Measurements from ENCODE around the gene ZNF189.
A peak's percentile ranks its signal among the peaks of the same experiment; 100 is the strongest.

Gene ZNF189

DNA sequence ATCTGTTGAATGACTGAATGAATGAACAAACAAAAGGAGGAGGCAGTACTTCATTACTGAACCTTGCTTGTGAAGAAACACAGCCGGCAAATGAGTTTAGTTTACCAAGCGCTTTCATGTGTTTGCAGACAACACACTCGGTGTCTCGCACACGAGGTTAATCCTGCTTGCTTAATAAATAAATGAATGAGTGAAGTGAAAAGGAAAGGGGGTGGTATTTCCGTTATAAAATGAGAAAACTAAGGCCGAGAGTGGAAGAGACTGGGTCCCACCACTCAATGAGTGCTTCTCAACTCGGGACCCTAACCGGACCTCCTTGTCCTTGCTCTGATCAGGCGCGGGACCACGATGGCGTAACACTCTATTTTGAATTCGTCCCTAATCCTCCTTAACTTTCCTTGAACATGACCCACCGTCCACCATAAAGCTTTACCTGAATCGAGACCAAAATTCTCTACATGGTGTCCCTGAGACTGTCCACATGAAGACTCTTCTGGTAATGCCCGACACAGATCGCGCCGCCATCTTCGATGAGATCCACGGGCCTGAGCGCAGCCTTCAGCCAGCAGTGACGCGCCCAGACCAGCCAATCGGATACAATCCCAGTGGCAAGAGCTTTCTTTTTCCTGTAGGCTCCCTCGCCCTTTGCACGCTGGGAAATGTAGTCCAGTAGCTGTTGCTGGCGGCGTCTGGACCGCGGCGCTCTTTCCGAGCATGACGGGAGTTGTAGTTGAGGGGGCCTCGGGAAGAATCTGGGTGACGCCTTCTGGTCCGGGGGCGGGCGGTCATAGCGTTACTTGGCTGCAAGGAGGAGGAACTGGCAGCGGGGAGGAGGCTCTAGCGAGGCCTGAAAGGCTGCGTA, at the start of gene ZNF189, which contains the start of gene MRPL50:
ZNF189 (plus strand) TSS at position 784 of the 862 bp plus-strand sequence. CDS start 306 bp downstream, outside the sequence.
MRPL50 (minus strand) TSS at position 551 of the 862 bp plus-strand sequence; CDS start at position 525, 26 bp downstream.
- DNase-seq (ENCODE audit: low spot score) = peak; percentile 98

DNA sequence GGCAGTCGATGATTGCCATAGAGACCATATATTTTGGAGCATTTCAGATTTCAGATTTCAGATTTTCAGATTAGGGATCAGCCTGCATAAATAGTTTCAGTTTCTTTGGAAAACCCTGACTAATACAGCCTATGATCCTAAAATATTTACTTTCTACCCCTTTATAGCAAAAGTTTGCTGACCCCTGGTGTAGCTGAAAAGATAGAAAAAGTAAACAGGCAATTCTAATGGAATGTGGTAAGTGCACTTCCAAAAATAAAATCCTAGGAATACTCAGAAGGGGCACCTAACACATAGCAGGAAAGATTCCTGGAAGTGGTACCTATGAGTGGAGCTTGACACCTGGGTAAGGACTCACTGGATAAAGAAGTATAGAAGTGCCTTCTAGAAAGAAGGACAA, 48.4 kb upstream of the ZNF189 start:
- no peak for DNase-seq (ENCODE audit: low spot score)

DNA sequence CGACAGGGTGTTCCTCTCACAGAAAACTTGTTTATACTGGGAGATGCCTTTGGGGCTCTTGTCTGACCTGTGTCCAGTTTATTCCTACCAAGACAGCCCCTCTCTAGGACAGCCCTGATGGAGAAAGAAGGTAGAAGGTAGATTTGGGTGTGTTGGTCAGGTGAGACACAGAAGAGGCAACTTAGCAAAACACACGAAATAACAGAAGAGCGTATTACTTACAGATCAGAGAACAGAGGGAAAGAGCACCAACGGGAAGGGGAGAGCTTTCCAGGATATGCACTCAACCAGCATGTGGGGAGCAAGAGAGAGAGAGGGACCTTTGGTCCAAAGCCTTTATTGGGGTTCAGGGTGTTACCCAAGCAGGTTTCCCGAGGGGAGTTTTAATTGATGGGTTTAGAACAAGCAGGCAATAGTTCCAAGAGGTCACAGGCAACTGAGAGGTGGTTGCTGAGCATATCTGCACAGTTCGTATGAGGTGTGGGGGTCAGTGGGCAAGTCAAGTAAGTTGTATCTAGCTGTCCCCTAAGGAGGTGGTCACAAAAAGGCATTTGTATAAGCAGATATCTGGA, 45.7 kb upstream of the ZNF189 start:
- DNase-seq (ENCODE audit: low spot score) = no peak

GRCh38 chr9:101353683-101354082, 45.0 kb upstream of the ZNF189 start:
- DNase-seq (ENCODE audit: low spot score) = no peak

GRCh38 chr9:101354143-101354764, 44.4 kb upstream of the ZNF189 start:
- DNase-seq (ENCODE audit: low spot score) = no peak

GRCh38 chr9:101354765-101355708, 43.6 kb upstream of the ZNF189 start:
- DNase-seq (ENCODE audit: low spot score) = no peak

DNA sequence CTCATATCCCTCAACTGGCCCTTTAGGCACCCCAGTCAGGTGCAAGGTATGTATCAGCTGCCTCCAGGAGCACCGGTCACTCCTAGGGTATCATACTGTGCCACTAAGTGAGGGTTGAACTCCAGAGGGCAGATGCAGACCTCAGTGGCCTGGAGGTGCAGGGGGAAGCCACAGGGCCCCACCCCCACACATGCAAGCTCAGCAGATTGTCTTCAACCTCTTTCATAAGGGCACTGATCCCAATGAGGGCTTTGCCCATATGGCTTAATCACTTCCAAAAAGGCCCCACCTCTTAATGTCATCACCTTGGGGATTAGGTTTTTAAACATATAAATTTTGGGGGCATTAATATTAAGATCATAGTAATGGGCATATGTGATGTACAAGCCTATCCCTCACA, 42.0 kb upstream of the ZNF189 start:
- no peak for DNase-seq (ENCODE audit: low spot score)

DNA sequence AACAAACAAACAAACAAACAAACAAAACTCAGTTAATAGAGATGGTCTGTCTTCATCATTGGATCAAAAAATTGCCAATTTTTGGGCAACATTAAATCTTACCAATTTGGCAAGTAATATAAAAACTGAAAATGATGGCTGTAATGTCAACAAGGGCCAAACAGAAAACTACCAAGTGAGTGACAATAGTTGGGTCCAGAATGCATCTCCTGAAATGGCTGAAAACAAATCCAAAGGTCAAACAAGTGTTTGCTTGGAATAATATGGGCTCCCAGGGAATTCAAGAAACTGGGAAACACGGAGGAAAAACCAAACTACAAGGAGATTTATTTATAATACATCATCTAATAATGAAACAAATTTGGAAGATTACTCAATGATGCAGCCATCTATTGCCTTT, 39.0 kb upstream of the ZNF189 start:
- no peak for DNase-seq (ENCODE audit: low spot score)

GRCh38 chr9:101360647-101361046, 38.0 kb upstream of the ZNF189 start:
- DNase-seq (ENCODE audit: low spot score) = no peak

DNA sequence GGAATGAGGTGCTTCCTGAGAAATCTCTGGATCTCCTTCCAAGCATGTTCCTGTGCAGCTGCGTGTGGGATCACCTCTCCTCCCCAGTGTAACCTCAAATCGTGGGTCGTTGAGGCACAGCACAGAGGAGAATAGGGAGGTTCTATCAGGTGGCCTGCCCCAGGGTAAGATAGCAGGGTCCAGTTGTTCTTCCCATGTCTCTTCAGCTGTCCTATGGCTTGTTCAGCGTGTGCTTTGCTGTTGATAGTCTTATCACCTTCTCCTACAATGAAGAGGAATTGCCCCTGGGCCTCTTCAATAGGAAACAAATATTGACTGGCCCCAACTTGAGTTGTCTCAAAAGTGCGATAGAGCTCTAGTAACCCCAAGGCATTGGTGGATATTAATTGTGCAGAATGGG, 36.2 kb upstream of the ZNF189 start:
- no peak for DNase-seq (ENCODE audit: low spot score)

DNA sequence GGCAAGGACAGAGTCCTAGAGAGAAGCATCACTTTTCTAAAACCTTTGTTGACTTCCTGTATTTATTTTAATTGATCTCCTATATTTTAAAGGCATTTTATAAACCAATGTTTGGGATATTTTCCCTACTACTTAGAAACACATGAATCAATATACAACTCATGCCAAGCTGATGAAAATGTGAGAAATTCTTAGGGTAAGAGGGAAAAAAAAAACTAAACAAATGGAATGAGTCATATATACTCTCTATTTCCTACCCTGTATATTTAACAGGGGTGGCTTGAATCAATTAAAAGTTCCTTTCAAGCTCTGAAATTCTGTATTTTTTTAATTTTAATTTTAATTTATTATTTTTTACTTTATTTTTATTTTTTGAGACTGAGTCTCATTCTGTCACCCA, 33.5 kb upstream of the ZNF189 start:
- DNase-seq (ENCODE audit: low spot score) = no peak

- peak; percentile 41 for DNase-seq (ENCODE audit: low spot score)
Observed at GRCh38 chr9:101366038-101366756, 32.5 kb upstream of the ZNF189 start.

DNA sequence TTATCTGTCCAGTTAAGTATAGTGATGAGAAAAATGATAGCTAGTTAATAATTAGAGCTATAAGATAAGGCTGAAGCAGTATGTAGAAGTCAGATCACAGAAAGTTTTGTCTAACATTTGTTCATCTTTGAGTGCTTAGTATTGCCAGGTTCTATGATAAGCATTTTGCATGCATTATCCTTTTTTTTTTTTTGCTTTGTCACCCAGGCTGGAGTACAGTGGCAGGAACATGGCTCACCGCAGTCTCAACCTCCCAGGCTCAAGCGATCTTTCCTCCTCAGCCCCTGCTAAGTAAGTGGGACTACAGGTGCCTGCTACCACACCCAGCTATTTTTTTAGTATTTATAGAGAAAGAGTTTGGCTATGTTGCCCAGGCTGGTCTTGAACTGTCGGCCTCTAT, 31.3 kb upstream of the ZNF189 start:
- DNase-seq (ENCODE audit: low spot score) = no peak

- no peak for DNase-seq (ENCODE audit: low spot score)
Observed at GRCh38 chr9:101369286-101369685, 29.4 kb upstream of the ZNF189 start.

DNA sequence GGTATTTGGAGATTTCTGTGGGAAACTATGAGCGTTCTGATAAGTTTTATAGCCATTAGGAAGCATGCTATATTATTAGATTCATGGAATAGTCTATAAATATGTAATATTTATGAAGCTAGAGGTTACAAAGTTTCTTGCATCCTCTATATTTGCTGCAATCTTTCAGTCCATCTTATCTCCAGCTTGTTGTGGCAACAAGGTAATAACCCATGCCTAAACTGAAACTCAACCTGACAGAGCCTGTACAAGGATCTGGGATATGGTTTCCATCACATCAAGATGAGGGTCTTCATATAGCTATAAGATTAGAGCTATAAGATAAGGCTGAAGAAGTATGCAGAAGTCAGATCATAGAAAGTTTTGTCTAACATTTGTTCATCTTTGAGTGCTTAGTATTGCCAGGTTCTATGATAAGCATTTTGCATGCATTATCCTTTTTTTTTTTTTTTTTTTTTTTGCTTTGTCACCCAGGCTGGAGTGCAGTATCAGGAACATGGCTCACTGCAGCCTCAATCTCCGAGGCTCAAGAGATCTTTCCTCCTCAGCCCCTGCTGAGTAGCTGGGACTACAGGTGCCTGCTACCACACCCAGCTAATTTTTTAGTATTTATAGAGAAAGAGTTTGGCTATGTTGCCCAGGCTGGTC, 28.6 kb upstream of the ZNF189 start:
- DNase-seq (ENCODE audit: low spot score) = no peak

DNA sequence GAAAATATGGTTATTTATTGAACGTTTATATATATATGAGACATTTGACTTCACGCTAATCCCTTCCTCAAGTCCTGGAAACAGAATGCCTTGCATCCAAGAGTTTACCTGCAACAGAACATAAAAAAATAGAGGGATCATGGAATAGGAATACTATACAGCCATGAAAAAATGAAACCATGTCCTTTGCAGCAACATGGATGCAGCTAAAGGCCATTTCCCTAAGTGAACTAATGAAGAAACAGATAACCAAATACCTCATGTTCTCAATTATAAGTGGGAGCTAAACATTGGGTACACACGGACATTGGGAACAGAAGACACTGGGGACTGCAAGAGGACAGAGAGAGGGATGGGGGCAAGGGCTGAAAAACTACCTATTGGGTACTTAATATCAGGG, 26.8 kb upstream of the ZNF189 start:
- DNase-seq (ENCODE audit: low spot score) = no peak

DNA sequence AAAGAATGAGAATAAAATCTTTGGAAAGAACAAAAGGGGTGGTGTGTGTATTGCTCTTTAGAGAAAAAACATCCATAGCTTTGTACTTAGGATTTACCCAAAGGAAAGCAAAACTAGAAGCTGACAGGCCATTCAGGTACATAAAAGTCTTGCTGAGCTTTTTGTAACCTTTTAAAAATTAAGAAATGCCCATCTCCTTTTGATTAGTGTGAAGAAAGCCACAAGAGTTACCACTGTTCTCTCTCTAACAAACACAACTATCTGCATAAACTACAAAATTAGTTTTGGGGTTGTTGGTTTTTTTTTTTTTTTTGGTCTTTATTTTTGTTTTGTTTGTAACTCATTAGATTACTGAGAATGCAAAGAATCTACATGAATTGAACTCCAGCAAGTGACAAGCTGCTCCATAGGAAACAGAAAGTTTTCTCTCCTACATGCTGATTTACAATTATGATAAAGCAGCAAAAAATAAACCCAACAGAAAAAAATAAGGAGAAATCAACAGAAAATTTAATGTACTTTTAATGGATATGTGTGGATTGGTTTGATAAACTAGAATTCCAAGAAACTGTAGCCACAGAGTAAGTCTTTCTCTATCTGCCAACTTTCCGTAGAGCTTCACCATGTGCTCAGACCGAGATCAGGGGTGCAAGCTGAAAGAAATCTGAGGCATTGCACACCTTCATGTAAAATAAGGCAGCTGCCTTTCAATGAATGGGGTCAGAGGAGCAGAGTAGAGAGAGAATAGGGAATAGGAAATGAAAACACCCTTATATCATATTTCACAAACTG, 26.1 kb upstream of the ZNF189 start:
- DNase-seq (ENCODE audit: low spot score) = no peak

DNA sequence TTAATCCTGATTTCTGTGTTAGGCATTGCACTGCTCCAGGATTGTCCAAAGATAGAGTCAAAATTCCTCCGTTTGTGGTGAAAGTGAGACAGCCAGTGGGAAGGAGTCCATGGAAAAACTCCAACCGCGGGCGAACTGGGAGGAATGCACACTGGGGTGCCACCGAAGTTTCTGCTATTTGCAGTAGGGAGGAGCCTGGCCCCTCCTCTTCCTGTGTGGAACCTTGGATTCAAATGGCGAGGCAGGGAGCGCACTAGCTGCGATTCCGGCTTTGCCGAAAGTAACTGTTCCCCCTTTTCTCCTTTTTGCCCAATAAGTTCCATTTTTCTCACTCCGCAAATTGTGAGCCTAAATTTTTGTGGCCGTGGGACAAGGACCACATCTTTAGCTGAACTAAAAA, 23.1 kb upstream of the ZNF189 start:
- DNase-seq (ENCODE audit: low spot score) = no peak

DNA sequence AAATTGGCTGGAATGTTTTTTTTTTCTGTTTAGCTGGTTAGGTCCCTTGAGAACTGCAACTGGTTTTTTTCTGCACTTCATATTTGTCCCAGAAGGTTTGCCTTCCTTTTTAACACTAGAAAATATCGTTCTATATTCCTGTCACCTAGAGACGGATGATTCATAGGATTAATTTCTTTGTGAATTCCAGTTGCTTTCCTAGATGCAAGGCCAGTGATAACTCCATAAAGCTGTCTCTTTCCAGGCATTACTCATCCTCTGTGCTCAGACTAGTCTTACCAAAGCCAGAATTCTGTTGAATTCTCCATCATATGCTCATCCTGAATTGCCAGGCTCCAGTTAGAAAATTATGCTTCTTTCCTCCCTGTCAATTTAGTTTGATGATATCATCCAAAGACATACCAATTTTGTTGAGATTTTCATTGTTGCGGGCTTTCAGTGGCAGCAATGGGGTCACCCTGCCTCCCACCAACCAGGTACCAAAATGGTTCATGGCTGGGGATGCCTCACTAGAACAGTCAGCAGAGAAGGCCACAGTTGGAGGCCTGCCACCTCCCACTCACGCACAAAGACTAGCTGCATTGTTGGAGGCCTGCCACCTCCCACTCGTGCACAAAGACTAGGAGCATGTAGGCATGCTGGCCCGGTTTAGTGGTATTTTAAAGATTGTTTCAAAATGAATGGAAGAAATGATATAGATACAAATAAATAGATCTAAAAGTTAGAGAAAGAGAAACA, 22.4 kb upstream of the ZNF189 start:
- DNase-seq (ENCODE audit: low spot score) = peak; percentile 81
